ENCODE measurements around the gene CDH23. TPM values are rescaled to one million over a fixed set of nuclear protein-coding genes. Genes with fewer than 3 reads are reported as not detected.

The CDH23 gene
- total and polyA plus RNA-seq, 2 of the 8 experiments (the other 6 are each of a cell fraction or from before 2014, with no cell fraction given) = 1.9 to 4.9 TPM

- H3K4me3 ChIP-seq (ENCODE audit: extremely low read depth in 1 of 4, insufficient read depth in 2 of 4, low read depth in 3 of 4, low read length in 4 of 4) = no peak overlapping the region
- DNase-seq (ENCODE audit: low read depth in 1 of 2, low spot score in 2 of 2) = no peak
- FAIRE-seq = no peak
- no peak overlapping the region for H3K18ac ChIP-seq (ENCODE audit: extremely low read depth, low read length)
- H3K9me3 ChIP-seq (ENCODE audit: insufficient read depth in 2 of 2, low read depth in 1 of 2, low read length in 1 of 2) = no peaks in the 10 kb centered on the region
- ChIA-PET CTCF (ENCODE audit: partially characterized antibody) (interaction anchor here (0.5 to 2.4 kb wide), 11 partner anchors 8 to 195 kb away, joined by 3 to 10 read pairs (median 4); partner anchors contain the start of gene CDH23), POLR2A (ENCODE audit: partially characterized antibody) (no interaction called here)
- H4K5ac ChIP-seq (ENCODE audit: insufficient read length, low read depth, low read length) = no peak overlapping the region
- no peak for TF ChIP-seq KDM4A (IDR thresholded peaks at IDR 0.05; ENCODE audit: low read depth, low read length, severe bottlenecking)
- TF ChIP-seq RFX5 (IDR thresholded peaks at IDR 0.05; ENCODE audit: borderline replicate concordance, low read depth, low read length) = no peak
- TF ChIP-seq RNF2 (IDR thresholded peaks at IDR 0.05; ENCODE audit: borderline replicate concordance, low read depth, low read length, missing control alignments, poor library complexity, severe bottlenecking) = no peak
- no peak for TF ChIP-seq ATF3 (IDR thresholded peaks at IDR 0.05; ENCODE audit: insufficient read depth, low read depth, low read length)
- no peak for TF ChIP-seq SIX5 (IDR thresholded peaks at IDR 0.05; ENCODE audit: low read depth, low read length)
- TF ChIP-seq BCL11A (IDR thresholded peaks at IDR 0.05; ENCODE audit: low read depth in 2 of 2, low read length in 2 of 2) = no peak
- no peak for TF ChIP-seq MAX (IDR thresholded peaks at IDR 0.05)
- TF ChIP-seq CREB1 (IDR thresholded peaks at IDR 0.05) = no peak
- no peak for TF ChIP-seq POLR2AphosphoS5 (IDR thresholded peaks at IDR 0.05; ENCODE audit: low read depth, low read length)
- H3K23ac ChIP-seq (ENCODE audit: insufficient read length) = no peak overlapping the region
- no peaks in the 10 kb centered on the region for H3K23me2 ChIP-seq (ENCODE audit: low read depth, low read length)
- no peak overlapping the region for H2BK12ac ChIP-seq (ENCODE audit: low read depth, low read length)
- no peak overlapping the region for H3K27ac ChIP-seq (ENCODE audit: low read depth, low read length)
- H3K4me1 ChIP-seq (replicated peaks in 1 of 4; ENCODE audit: control insufficient read depth in 3 of 4, insufficient read depth in 4 of 4, low read length in 3 of 4) = no peaks in the 10 kb centered on the region
- no peak overlapping the region for H2BK20ac ChIP-seq (ENCODE audit: low read length)
- H4K20me1 ChIP-seq (replicated peaks in 1 of 2; ENCODE audit: control insufficient read depth in 1 of 2, insufficient read depth in 2 of 2, low read length in 2 of 2) = no peaks in the 10 kb centered on the region
- H3K36me3 ChIP-seq (ENCODE audit: control insufficient read depth in 2 of 4, insufficient read depth in 4 of 4, low read length in 3 of 4) = no peaks in the 10 kb centered on the region
- no peak overlapping the region for H2BK15ac ChIP-seq (ENCODE audit: low read length)
- H3K4ac ChIP-seq (replicated peaks; ENCODE audit: insufficient read length, low read depth, low read length) = no peak overlapping the region
- no peak overlapping the region for H2AFZ ChIP-seq (ENCODE audit: low read length)
- no peak overlapping the region for H4K8ac ChIP-seq (ENCODE audit: extremely low read depth, insufficient read depth, low read length)
- H3K4me2 ChIP-seq (ENCODE audit: insufficient read depth in 1 of 2, low read depth in 2 of 2, low read length in 2 of 2) = no peak overlapping the region
- no peak overlapping the region for H2AK5ac ChIP-seq (ENCODE audit: low read depth, low read length)
- H3K27me3 ChIP-seq (replicated peaks in 1 of 4; ENCODE audit: control insufficient read depth in 3 of 4, extremely low read depth in 1 of 4, insufficient read depth in 3 of 4, low read length in 3 of 4) = no peaks in the 10 kb centered on the region
- no peaks in the 10 kb centered on the region for H3K79me2 ChIP-seq (ENCODE audit: control insufficient read depth in 1 of 2, insufficient read depth in 2 of 2, low read length in 2 of 2)
- H3K79me1 ChIP-seq (ENCODE audit: low read depth, low read length) = no peaks in the 10 kb centered on the region
- no peak overlapping the region for H4K91ac ChIP-seq (replicated peaks; ENCODE audit: insufficient read length, low read length)
- H2BK5ac ChIP-seq (ENCODE audit: low read depth, low read length) = no peak overlapping the region
- H2BK120ac ChIP-seq (replicated peaks; ENCODE audit: low read depth, low read length) = no peak overlapping the region
- H3K14ac ChIP-seq (ENCODE audit: insufficient read length) = no peak overlapping the region
- 90% methylated on average over 10 of the region's 14 CpGs; no CpG with 5 or more reads in 1 of the 2 experiments for WGBS, 2 experiments (ENCODE audit: extremely low coverage in 1 of 2, insufficient coverage in 1 of 2, insufficient read length in 1 of 2, insufficient replicate concordance in 2 of 2, low coverage in 1 of 2, low lambda C conversion rate in 2 of 2, missing lambda C conversion rate in 1 of 2)
- no peak overlapping the region for H3K9ac ChIP-seq (replicated peaks in 1 of 4; ENCODE audit: extremely low read depth in 1 of 4, low read depth in 3 of 4, low read length in 3 of 4)
- H3K56ac ChIP-seq (replicated peaks; ENCODE audit: insufficient read length, low read depth, low read length) = no peak overlapping the region
Observed at GRCh38 chr10:71451754-71452153, 55.0 kb downstream of the CDH23 start.
